Myometrial cell (primary cell): ENCODE measurements around the gene BCOR. TPM values are rescaled to one million over a fixed set of nuclear protein-coding genes. Genes with fewer than 3 reads are reported as not detected.

Experiments used
- total RNA-seq: library from RNA; depleted of rRNA; stranded (reverse); fragments of >200 nt; gene quantifications from 2 replicates; pipeline ENCODE4 v1.2.3, GENCODE V29; 2015

BCOR gene
- 10.6 and 10.7 TPM in 2 replicates for total RNA-seq

GRCh38 chrX:40097504-40098263, at the start of gene BCOR:
TSS of gene BCOR (minus strand) at chrX:40097958. CDS start at chrX:40077929, 20,029 bp downstream.

